Urothelium cell line (cell line): ENCODE measurements around the gene ZNF750.

Experiments
- DNase-seq: peaks from one replicate; pipeline ENCODE4 v3.0.0; 2011; ENCODE audit warnings: low spot score, mixed read lengths
- FAIRE-seq: peaks from 2 replicates; lab custom pipeline; 2011; peaks lifted over from hg19 to GRCh38; lab: Jason Lieb, UNC

ZNF750 gene

DNA sequence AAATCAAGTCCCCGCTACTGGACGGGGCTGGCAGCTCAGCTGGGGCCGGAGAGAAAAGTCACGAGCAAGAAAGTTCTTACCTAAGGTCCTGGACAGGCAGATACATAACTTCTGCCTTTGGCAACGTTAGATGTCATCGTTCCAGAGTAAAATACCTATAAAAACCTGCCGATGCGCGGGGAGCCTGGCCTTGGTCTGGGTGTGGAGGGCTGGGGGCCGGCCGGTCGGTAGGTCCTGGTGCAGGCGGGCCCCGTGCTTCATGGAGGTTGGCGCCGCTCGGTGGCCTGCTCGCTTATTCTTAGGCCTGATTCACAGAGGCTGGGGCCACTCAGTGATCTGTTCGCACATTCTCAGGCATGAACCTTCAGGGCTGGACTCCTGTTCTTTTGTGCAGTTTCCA is 33.7 kb upstream of the ZNF750 start:
- no peak for FAIRE-seq
- DNase-seq = no peak

DNA sequence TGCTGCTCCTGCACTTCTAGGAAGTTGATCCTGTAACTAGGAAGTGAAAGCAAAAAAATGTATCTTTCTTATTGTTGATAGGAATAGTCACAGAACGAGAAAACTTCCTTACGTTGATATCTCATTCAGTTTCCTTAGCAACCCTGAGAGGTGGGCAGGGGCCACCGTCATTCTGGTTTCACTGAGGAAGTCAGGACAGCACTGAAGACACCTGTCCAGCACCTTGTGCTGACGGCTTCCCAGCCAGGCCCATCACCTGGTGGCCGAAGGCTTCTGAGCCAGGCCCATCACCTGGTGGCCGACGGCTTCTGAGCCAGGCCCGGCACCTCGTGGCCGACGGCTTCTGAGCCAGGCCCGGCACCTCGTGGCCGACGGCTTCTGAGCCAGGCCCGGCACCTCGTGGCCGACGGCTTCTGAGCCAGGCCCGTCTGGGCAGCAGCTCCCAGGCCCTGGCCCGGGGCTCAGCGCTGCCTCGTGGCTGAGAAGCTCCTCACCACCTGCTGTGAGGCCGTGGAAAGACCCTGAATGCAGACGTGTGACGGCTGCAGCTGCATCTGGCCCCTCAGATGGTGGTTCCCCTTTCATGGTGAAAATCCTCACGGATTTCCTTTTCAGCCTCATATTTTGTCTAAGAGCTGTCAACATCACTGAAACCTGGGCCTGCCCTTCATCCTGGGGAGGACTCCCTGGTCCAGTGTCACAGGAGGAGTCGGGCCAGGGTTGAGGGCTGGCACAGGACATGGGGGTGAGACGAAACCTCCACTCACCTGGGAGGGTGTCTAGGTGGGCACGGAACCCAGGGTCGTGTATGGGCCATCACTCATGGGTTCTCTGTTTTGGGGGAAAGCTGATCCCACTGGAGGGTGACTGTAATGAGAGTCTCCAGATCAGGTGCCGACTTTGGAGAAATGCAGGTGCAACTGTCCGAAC is 33.0 kb upstream of the ZNF750 start:
- no peak for DNase-seq

DNA sequence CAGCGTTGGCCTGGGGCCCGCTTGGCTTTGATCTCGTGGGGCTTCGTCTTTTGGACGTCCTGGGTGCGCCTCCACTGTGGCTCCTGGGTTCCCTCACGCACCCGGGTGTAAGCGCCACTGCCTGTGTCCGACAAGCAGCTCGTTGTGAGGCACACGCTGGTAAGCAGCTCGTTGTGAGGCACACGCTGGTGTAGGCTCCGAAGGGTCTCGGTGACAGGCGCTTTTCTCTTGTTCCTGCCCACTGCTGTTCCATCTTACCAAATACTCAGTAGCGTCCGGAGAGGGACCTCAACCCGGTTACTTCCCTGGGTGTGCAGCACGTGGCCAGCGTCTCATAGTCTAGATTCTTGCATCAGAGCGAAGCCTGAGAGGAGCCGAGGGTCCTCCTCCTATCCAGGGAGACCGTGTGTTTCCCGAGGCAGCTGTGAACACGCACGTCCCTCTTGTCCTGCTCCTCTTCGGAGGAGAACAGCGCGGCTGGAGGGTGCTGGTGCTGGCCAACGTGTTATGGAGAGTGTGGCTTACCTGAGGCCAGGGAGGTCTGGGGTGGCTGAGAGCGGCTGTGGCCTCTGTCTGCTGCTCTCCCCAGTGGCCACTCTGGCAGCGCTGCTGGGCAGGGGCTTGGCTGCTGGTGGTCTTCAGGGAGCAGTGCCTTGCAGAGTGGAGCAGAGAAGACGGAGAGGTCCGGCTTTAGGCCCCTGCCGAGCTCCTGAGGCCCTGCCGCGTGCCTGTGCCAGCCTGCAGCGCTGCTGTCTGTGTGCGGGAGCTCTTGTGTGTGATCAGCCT is 32.1 kb upstream of the ZNF750 start:
- DNase-seq = no peak
- no peak for FAIRE-seq

More for the DNA sequence above, 33.0 kb upstream of the ZNF750 start:
- no peak for FAIRE-seq

DNA sequence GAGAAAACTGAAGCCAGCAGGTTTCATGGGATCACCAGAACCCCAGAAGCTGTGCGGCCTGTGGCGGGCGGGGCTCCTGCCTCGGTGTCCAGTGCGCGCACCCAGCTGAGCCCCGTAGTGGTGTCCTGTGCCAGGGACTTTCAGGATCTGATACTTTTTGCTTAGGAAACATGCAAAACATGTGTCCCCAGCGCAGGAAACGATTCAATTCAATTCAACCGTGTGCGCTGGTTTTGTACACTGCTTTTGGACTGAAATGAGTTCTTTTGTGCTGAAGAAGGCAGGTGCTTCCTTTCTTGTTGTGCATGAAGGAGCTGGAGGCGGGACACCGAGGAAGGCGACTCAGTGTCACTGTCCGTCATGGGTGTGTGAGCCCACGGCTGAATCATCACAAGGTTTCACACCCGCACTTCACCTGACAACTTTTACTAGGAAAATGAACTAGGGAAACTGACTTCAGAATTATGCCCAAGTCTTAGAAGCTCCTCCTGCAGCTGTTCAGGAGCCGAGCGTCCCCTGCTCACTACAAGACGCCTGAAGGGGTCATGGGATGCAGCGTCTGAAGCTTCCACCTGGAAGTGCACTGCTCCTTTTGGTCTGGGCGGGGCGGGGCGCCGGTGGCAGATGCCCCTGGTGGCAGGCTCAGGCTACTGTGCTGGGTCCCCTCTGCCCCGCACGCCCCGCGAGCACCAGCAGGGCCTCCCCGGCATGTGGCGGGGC is 31.4 kb upstream of the ZNF750 start:
- DNase-seq (no peak), FAIRE-seq (no peak)

DNA sequence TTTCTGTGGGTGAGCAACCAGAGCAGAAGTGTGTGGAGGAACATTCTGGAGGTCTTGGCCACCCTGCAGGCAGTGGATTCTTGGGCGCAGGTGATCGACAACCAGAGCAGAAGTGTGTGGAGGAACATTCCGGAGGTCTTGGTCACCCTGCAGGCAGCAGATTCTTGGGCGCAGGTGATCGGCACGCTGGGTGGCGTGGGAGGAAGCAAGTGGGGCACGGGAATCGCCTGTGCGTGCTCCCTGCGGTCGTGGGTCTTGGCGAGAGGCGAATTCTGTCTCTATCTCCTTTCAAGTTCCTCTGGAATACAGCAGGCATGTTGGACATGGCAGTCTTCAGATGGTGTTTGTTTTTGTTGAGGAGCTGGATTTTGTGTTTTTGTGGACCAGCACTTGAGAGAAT is 30.7 kb upstream of the ZNF750 start:
- DNase-seq (no peak), FAIRE-seq (peak; percentile 5)

DNA sequence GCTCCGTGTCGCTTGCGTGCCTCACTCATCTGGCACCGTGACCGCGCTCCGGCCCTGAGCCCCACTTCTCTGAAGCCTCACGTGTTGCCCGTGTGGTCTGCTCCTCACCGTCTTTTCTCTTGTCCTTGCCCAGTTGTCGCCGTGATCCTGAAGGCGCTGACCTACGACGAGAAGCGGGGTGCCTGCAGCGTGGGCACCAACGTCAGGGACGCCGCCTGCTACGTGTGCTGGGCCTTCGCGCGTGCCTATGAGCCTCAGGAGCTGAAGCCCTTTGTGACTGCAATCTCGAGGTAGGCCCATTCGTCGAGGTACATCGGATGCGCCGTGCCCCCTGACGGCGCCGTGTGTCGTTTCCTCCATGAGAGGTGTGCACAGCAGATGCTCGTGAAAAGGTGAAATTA is 30.3 kb upstream of the ZNF750 start:
- DNase-seq (no peak), FAIRE-seq (peak; percentile 77)

DNA sequence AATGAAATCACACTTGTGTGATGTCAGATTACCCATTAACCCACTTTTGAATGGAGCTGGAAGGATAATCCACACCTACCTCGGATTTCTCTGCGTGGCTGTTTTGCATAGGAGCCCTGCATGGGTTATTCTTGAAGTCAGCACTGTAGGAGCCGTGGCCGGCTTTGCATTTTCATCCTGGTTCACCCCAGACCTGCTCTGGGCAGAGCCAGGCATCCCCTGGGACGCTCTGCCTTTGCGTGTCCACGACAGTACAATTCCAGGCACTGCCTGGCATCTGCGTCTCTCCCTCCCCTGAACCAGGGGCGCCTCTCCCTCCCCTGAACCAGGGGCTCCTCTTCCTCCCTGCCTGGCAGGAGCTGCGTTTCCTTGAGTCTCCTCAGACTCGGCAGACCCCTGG is 29.7 kb upstream of the ZNF750 start:
- DNase-seq (no peak), FAIRE-seq (no peak)

DNA sequence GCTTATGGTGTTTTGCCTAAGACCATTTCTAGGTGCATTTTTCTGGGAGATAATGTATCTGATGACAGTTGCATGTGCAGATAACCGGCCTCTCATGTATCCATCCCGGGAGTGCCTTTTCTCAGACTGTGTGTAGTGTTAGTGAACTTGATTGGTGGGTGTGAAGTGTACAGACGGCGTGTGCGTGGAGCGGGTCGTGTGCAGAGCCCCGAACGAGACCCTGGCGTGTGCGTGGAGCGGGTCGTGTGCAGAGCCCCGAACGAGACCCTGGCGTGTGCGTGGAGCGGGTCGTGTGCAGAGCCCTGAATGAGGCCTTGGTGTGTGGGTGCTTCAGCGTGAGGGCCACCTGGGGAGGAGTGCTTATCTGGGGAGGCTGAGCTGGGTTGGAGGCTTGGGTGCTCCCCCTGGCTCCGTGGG is 28.9 kb upstream of the ZNF750 start:
- FAIRE-seq = peak; percentile 92
- DNase-seq = no peak

DNA sequence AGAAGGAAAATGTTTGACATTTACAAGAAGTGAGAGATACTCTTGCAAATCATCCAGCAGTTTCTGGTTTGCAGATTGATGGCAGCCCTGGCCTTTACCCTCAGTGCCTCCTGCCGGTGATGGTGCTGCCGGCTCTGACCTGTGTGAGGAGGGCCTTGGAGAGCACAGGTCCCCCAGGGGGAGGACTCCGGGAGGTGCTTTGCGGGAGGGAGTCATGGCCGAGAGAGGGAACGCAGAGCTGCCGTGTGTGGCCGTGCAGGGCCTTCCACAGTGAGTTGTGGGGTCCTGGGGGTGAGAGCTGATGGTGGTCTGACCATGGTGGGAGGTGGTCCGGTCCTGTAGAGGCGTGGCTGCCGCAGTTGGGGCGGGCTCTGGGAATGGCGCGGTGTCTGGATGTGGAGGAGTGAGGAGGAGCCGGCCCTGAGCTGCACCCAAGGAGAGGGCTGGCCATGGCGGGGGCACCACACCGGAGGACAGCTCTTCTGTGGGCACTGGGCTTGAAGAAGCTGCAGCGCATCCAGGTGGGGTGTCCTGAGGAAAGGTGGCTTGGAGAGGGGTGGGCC is 28.0 kb upstream of the ZNF750 start:
- no peak for DNase-seq
- no peak for FAIRE-seq

DNA sequence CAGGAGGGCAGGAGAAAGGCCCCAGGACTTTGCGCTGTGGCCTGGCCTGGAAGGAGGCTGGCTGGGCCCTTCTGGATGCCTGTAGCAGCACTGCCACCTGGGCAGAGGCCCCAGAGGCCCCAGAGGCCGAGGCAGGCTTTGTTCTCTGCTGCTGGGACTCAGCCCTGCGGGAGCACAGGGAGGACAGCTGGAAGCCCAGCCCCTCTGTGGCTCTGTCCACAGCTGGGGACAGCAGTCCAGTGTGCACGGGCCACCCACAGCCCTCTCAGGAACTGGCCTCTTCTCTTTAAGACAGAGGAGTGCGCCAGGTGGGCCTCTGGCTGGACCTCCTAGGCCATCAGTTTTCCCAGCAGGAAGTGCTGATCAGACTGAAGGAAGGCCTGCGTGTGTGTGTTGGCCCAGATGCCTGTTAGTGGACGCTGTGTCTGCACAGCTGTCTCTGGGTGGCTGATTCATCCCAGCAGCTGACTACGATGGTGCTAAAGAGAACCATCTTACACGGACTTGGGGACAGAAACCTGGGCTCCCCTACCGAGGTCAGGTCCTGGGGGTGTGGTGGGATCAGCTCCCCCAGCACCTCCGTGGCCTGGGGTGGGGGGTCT is 26.9 kb upstream of the ZNF750 start:
- FAIRE-seq = peak; percentile 40

DNA sequence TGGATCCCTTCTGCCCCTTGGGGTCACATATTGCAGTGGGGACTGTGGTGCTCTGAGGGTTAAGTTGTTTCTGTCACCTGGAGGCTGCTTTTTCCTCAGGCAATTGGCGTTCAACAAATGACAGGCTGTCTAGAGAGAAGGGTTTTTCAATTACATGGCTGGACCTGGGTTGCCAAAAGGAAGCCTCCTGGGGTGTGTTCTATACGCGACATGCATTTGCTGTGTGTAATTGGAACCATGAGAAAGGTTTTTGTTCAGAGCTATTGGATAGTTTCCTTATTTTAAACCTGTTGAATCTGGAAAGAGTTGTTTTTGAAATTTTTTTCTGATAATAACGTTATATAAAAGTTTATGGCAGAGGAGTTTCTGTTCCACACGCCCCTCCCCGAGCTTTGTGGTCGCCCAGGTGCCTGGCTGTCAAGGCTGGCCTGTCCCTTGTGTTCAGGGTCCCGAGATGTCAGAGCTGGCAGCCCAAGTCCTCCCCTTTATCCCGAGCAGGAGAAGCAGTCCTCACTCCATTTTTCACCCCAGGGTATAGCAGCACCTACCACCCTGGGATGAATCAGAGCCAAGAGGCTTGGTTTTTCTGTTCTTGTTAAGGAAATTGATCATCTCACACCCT is 26.1 kb upstream of the ZNF750 start:
- FAIRE-seq (no peak), DNase-seq (no peak)

More for the DNA sequence above, 26.9 kb upstream of the ZNF750 start:
- DNase-seq = no peak

DNA sequence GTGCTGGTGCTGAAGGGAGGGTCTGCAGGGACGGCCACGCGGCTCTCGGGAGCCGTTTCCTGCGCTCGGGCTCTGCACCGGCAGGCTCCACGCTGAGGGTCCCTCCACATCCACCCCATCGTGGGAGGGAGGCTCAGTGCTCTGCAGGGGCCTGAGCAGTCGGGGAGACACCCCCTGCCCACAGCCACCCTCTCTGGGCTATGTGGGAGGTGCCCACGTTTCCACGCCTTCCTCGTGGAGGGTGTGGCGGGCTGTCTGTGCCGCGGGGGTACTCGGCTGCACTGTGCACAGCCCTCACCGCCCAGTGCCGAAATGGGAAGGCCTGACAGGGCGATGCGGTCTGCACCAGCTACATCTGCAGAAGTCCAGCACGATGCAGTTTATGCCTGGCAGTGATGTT is 25.5 kb upstream of the ZNF750 start:
- FAIRE-seq (no peak), DNase-seq (no peak)

DNA sequence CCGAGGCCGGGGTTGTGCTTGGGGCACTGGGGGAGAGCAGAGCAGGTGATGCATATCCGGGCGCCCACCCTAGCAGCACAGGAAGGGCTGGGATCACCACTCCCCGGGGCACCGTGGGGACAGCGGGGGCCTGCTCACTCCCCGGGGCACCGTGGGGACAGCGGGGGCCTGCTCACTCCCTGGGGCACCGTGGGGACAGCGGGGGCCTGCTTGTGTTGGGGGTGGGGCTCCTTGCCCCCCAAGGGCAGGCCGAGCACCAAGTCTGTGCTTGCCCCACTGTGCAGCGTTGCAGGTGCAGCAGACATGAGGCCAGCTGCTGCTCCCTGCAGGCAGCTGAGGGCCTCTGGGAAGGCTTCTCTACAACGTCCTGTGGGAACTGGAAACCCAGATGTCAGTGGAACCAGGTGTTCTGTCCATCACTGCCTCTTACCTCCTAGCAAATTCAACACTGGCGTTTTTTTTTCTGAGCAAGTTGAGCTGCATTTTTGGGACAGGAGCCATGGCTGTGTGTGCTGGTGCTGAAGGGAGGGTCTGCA is 25.0 kb upstream of the ZNF750 start:
- FAIRE-seq = no peak
- DNase-seq = no peak

DNA sequence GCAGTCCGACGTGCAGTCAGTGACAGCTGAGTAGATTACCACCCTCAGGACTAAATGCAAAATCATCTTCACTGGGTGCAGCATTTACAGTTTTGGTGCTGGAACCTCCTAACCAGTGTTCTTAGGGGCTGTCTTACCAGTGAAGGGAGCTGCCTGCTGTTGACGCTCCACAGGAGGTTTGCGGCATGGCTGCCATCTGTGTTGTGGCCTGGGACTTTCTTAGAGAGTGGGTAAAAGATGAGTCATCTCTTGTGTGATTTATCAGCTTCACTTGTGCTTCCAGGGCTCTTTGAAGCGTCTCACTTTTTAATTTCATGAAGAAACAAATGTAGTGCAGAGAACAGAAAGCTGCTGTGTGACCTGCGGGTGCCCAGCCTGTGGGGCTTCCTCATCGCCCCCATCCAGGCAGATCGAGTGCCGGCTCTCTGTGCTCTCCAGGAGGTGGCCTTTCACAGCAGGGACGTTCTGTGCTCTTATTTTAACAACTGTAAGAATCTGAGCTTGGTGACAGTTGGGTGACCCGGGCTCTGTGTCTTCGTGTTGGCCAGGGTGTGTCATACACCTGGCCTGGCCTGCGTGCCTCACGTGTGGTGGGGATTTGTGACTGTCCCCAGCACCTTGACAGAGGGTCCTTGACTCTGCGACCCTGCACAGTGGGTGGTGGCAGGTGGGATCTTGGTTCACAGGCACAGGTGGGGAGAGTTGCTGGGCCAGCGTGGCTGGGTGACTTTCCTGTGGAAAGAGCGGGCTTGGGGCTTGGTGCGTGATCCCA is 24.3 kb upstream of the ZNF750 start:
- peak; percentile 71 for FAIRE-seq
- DNase-seq = peak; percentile 72

DNA sequence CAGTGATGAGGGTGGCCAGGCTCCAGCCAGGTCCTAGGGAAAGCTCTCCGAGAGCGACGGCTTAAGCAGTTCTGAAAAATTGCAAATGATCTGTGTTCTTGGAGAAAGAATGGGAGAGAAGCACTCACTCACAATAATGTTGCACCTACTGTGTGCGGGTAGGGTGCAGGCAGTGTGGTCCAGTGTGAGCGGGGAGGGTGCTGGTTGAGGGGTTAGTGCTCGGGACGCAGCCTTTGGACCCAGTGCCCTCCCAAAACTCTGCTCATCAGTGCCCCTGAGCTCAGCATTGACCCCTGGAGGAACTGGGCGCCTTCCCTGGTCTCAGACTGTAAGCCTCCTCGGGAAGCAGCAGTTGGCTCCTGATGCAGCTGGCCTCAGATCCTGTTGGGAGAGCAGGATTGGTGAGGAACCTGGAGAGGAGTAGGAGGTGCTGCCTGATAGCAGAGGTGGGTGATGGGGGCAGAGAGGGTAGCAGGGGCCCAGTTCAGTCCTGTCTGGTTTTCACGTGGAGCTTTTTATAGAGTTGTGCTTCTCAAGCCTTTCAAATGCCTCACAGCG is 23.6 kb upstream of the ZNF750 start:
- DNase-seq (no peak), FAIRE-seq (no peak)

DNA sequence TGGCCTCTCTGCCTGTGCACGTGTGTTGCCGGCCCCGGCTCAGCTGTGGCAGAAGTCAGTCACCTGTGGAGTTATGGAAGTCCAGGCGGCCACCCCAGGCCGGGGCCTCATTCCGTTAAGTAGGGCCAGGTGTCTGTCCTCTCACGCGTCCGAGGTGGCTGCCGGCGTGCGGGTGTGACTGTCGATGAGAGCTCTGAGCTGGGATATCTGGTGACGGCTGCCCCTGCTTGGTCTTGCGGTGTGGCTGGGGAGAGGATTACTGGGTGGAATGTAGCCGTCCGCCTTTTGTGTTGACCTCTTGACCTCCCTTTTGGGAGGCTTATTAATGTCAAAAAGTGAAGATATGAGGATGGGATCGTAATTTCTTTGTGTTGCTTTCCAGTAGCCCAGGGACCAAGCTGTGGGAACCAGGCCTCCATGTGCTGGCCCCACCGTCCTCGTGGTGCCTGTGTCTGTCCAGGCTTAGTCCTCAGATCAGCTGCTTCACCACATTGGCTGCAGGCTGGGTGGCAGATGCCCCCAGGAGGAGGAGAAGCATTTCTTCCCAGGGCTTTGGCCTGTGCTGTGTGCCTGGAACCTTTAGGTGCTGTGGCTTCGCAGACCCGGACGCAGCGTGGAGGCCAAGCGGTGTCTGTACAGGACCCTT is 23.0 kb upstream of the ZNF750 start:
- DNase-seq (no peak), FAIRE-seq (no peak)

DNA sequence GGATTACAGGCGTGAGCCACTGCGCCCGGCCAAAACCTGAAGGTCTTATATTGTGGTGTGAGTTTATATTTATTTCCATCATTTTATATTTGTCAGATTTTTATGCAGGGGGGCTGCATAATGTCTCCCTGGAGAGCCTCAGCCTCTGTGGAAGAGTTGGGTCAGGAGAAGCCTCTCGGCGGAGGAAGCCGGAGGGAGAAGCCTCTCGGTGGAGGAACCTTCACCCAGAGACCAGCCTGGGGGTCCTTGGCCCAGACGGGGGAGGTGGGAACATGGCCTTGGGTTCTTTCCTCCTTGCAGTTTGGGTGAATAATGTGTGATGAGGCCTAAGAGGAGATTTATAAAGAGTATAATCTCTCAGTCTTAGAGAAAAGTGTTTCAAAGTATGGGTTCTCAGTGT is 22.4 kb upstream of the ZNF750 start:
- DNase-seq (no peak), FAIRE-seq (no peak)

DNA sequence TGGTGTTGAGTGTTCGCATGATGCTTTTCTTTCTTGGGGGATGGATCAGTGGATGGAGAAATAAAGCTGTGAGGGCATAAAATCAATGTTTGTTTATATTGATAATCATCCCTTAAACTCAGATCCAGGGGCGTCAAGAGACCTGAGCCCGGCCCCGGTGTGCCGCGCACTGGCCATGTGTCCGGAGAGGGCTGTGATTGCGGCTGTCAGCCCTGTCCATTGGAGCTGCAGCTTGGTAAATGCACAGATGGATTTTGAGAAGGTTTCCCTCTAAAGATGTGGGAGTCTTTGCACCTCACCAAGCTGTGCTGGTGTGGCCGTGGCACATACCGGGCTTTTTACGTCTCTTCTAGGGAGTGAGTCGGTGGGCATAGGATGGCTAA is 21.6 kb upstream of the ZNF750 start:
- FAIRE-seq (no peak), DNase-seq (no peak)
